HepG2 (cell line): ENCODE measurements around the gene P4HB.

Source experiments
- ELK4 ChIP-seq: sonication (generic); formaldehyde crosslinking; IDR thresholded peaks from 2 replicates; pipeline ENCODE4 v1.9.0; 2021; ENCODE audit warnings: missing genetic modification reagents, borderline replicate concordance
- EP300 ChIP-seq, 3 experiments: sonication (generic) in 1 of 3; formaldehyde crosslinking in 1 of 3; IDR thresholded peaks; 2 replicates each; pipeline versions ENCODE4 v1.5.1 to v1.6.1; 2011 to 2020; ENCODE audit warnings: low read depth in 2 of 3, low read length in 2 of 3, borderline replicate concordance in 1 of 3, improper control_type of control experiment in 1 of 3, mild to moderate bottlenecking in 1 of 3, missing genetic modification reagents in 1 of 3, moderate library complexity in 1 of 3
- GABPA ChIP-seq, 2 experiments: IDR thresholded peaks; 2 replicates each; pipeline ENCODE4 v1.6.1; 2011 to 2016; ENCODE audit warnings: low read depth in 2 of 2, low read length in 1 of 2, missing biosample characterization in 1 of 2, missing genetic modification characterization in 1 of 2
- JUND ChIP-seq: sonication (generic); formaldehyde crosslinking; IDR thresholded peaks from 2 replicates; pipeline ENCODE4 v1.8.0; 2022; ENCODE audit warnings: mild to moderate bottlenecking, missing genetic modification reagents
- MAZ ChIP-seq, 2 experiments: sonication (generic) in 1 of 2; formaldehyde crosslinking in 1 of 2; IDR thresholded peaks; 2 replicates each; pipeline versions ENCODE4 v1.5.0 to v1.6.1; 2012 to 2020; ENCODE audit warnings: low read depth in 2 of 2, mild to moderate bottlenecking in 2 of 2, borderline replicate concordance in 1 of 2, improper control_type of control experiment in 1 of 2, low read length in 1 of 2, missing genetic modification reagents in 1 of 2, moderate library complexity in 1 of 2
- NR3C1 ChIP-seq: sonication (generic); formaldehyde crosslinking; IDR thresholded peaks from 2 replicates; pipeline ENCODE4 v1.4.0; 2020; ENCODE audit warnings: missing genetic modification reagents
- NRL ChIP-seq: sonication (generic); formaldehyde crosslinking; IDR thresholded peaks from 2 replicates; pipeline ENCODE4 v1.5.0; 2020; ENCODE audit warnings: missing genetic modification reagents, mild to moderate bottlenecking, moderate library complexity, borderline replicate concordance
- SALL1 ChIP-seq: sonication (generic); formaldehyde crosslinking; IDR thresholded peaks from 2 replicates; pipeline ENCODE4 v1.8.0; 2022; ENCODE audit warnings: mild to moderate bottlenecking, missing genetic modification reagents
- SMC3 ChIP-seq: IDR thresholded peaks from 2 replicates; pipeline ENCODE4 v1.6.1; 2011; ENCODE audit warnings: low read length, improper control_type of control experiment
- SOX13 ChIP-seq, 3 experiments: fragments of 450-650 bp in 1 of 3; sonication (generic) in 1 of 3; formaldehyde crosslinking in 1 of 3; IDR thresholded peaks in 2 of 3; conservative IDR thresholded peaks in 1 of 3; 2 replicates each; pipeline versions ENCODE4 v1.5.0 to v1.6.1; 2016 to 2020; ENCODE audit warnings: antibody characterized with exemption in 1 of 3, mild to moderate bottlenecking in 1 of 3, missing compliant biosample characterization in 1 of 3, missing genetic modification reagents in 1 of 3, moderate library complexity in 1 of 3
- U2AF1 ChIP-seq: fragments of 200-400 bp; formaldehyde crosslinking; optimal IDR thresholded peaks from 2 replicates; pipeline ENCODE3; 2017; ENCODE audit warnings: mild to moderate bottlenecking, low read depth, low read length
- ZZZ3 ChIP-seq: sonication (generic); formaldehyde crosslinking; IDR thresholded peaks from 2 replicates; pipeline ENCODE4 v1.4.0; 2020; ENCODE audit warnings: missing genetic modification reagents, mild to moderate bottlenecking, borderline replicate concordance
- TF ChIP-seq, protein P1 (sequence below), 2 experiments: IDR thresholded peaks; 2 replicates each; pipeline ENCODE4 v1.6.1; 2011 to 2012; ENCODE audit warnings: low read length in 2 of 2, borderline replicate concordance in 1 of 2, low read depth in 1 of 2, mild to moderate bottlenecking in 1 of 2, moderate library complexity in 1 of 2
- TF ChIP-seq, protein P2 (sequence below): sonication (generic); formaldehyde crosslinking; IDR thresholded peaks from 2 replicates; pipeline ENCODE4 v1.5.0; 2020; ENCODE audit warnings: mild to moderate bottlenecking, missing genetic modification reagents, moderate library complexity

- TF ChIP-seq, protein P1, sequence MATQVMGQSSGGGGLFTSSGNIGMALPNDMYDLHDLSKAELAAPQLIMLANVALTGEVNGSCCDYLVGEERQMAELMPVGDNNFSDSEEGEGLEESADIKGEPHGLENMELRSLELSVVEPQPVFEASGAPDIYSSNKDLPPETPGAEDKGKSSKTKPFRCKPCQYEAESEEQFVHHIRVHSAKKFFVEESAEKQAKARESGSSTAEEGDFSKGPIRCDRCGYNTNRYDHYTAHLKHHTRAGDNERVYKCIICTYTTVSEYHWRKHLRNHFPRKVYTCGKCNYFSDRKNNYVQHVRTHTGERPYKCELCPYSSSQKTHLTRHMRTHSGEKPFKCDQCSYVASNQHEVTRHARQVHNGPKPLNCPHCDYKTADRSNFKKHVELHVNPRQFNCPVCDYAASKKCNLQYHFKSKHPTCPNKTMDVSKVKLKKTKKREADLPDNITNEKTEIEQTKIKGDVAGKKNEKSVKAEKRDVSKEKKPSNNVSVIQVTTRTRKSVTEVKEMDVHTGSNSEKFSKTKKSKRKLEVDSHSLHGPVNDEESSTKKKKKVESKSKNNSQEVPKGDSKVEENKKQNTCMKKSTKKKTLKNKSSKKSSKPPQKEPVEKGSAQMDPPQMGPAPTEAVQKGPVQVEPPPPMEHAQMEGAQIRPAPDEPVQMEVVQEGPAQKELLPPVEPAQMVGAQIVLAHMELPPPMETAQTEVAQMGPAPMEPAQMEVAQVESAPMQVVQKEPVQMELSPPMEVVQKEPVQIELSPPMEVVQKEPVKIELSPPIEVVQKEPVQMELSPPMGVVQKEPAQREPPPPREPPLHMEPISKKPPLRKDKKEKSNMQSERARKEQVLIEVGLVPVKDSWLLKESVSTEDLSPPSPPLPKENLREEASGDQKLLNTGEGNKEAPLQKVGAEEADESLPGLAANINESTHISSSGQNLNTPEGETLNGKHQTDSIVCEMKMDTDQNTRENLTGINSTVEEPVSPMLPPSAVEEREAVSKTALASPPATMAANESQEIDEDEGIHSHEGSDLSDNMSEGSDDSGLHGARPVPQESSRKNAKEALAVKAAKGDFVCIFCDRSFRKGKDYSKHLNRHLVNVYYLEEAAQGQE (IDR thresholded peaks at IDR 0.05; ENCODE audit: borderline replicate concordance in 1 of 2, low read depth in 1 of 2, low read length in 2 of 2): no peak
- TF ChIP-seq GABPA (IDR thresholded peaks at IDR 0.05; ENCODE audit: low read depth, low read length) (no peak), GABPA (CRISPR knock-in tag; IDR thresholded peaks at IDR 0.05; ENCODE audit: low read depth) (no peak), NRL (CRISPR knock-in tag) (no peak), SOX13 (IDR thresholded peaks at IDR 0.05) (no peak), SOX13 (CRISPR knock-in tag; conservative IDR thresholded peaks at IDR 0.05 in 1 of 2, IDR thresholded peaks at IDR 0.05 in 1 of 2) (no peak), SALL1 (CRISPR knock-in tag) (no peak), ELK4 (CRISPR knock-in tag) (no peak), SMC3 (no peak), U2AF1 (no peak), ZZZ3 (CRISPR knock-in tag) (no peak), EP300 (IDR thresholded peaks at IDR 0.05; ENCODE audit: low read depth in 2 of 2, low read length in 2 of 2) (no peak), EP300 (CRISPR knock-in tag; IDR thresholded peaks at IDR 0.05; ENCODE audit: borderline replicate concordance) (no peak), MAZ (IDR thresholded peaks at IDR 0.05; ENCODE audit: borderline replicate concordance, low read depth, low read length) (no peak), MAZ (CRISPR knock-in tag; IDR thresholded peaks at IDR 0.05; ENCODE audit: low read depth) (no peak), NR3C1 (CRISPR knock-in tag) (no peak), JUND (CRISPR knock-in tag) (no peak)
- TF ChIP-seq, protein P2, sequence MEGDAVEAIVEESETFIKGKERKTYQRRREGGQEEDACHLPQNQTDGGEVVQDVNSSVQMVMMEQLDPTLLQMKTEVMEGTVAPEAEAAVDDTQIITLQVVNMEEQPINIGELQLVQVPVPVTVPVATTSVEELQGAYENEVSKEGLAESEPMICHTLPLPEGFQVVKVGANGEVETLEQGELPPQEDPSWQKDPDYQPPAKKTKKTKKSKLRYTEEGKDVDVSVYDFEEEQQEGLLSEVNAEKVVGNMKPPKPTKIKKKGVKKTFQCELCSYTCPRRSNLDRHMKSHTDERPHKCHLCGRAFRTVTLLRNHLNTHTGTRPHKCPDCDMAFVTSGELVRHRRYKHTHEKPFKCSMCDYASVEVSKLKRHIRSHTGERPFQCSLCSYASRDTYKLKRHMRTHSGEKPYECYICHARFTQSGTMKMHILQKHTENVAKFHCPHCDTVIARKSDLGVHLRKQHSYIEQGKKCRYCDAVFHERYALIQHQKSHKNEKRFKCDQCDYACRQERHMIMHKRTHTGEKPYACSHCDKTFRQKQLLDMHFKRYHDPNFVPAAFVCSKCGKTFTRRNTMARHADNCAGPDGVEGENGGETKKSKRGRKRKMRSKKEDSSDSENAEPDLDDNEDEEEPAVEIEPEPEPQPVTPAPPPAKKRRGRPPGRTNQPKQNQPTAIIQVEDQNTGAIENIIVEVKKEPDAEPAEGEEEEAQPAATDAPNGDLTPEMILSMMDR: no peak
Measured at GRCh38 chr17:81898029-81898866, 37.9 kb upstream of the P4HB start.
